Ovary (tissue), 9 donors: ENCODE data around the gene CHRNA3. TPM values are rescaled to one million over a fixed set of nuclear protein-coding genes. Genes with fewer than 3 reads are reported as not detected.
"Not testable (repeated sequence)": the region's sequence is repeated elsewhere in the genome, so short reads cannot be mapped to it uniquely, and the experiment has no call there.

Source experiments
- DNase-seq, 5 donors: peaks; one replicate each; pipeline ENCODE4 v3.0.0-alpha.2; 2019 to 2020
- H3K27ac ChIP-seq, 2 donors: fragments of 200-600 bp; one replicate each; pipeline versions ENCODE4 v1.5.1 to v1.8.0; 2019 to 2022
- H3K27me3 ChIP-seq: fragments of 200-600 bp; one replicate; pipeline ENCODE4 v1.8.0; 2022
- H3K36me3 ChIP-seq: fragments of 200-600 bp; sonication (generic); one replicate; pipeline ENCODE4 v1.5.1; 2019
- H3K4me1 ChIP-seq: one replicate; pipeline ENCODE4 v1.8.1; 2013; ENCODE audit warnings: mild to moderate bottlenecking, moderate library complexity; ENCODE audit not compliant: insufficient read depth
- H3K4me3 ChIP-seq: fragments of 200-600 bp; sonication (generic); one replicate; pipeline ENCODE4 v1.5.1; 2017
- H3K9me3 ChIP-seq, 2 donors: fragments of 200-600 bp in 1 of 2; sonication (generic) in 1 of 2; one replicate each; pipeline versions ENCODE4 v1.5.1 to v1.8.1; 2013 to 2019; ENCODE audit warnings: mild to moderate bottlenecking in 1 of 2, moderate library complexity in 1 of 2
- CTCF ChIP-seq, 3 donors: fragments of 450-650 bp in 2 of 3; fragments of 200-600 bp in 1 of 3; IDR thresholded peaks; one replicate each; pipeline versions ENCODE4 v1.5.1 to v1.8.0; 2016 to 2022; ENCODE audit warnings: antibody characterized with exemption in 3 of 3, mild to moderate bottlenecking in 1 of 3
- EP300 ChIP-seq: sonication (generic); formaldehyde crosslinking; IDR thresholded peaks from one replicate; pipeline ENCODE4 v1.6.1; 2017; ENCODE audit warnings: antibody characterized with exemption
- POLR2A ChIP-seq: fragments of 450-650 bp; IDR thresholded peaks from one replicate; pipeline ENCODE4 v1.6.1; 2017; ENCODE audit warnings: antibody characterized with exemption, mild to moderate bottlenecking, moderate library complexity
- WGBS, 3 donors: extraction: QIAGEN DNeasy Blood & Tissue Kit in 1 of 3; methylation state at CpG; one replicate each; pipeline versions ENCODE4 v1.1.5 to v1.1.7; 2013 to 2017; 5-methylcytosine and 5-hydroxymethylcytosine counted together
- intact Hi-C, 4 donors: fragments of 100-400 bp; cut with DNase I; formaldehyde crosslinking; loops; one replicate each; pipeline versions ENCODE4 v1.11.0 to v1.15.1; 2022 to 2023
- polyA plus RNA-seq, 2 donors: library from polyadenylated mRNA; stranded (reverse); fragments of 200-250 nt in 1 of 2; fragments of 350-450 nt in 1 of 2; fragmentation: Illumina TruSeq in 1 of 2; extraction: RNeasy Lipid Tissue Mini Kit (QIAGEN cat#74804) in 1 of 2; gene quantifications; one replicate each; pipeline ENCODE4 v1.2.3, GENCODE V29; 2013 to 2014
- total RNA-seq, 7 donors: library from RNA; depleted of rRNA in 2 of 7; stranded (reverse); fragments of >200 nt in 2 of 7; fragmentation: NEBNext Ultra II Directional in 3 of 7; extraction: Animal tissue kit (Norgen Biotek cat#: 25700) in 3 of 7; gene quantifications; one replicate each; pipeline versions ENCODE4 v1.1.0 to v1.2.4, GENCODE V29; 2016 to 2023
- donor health status: DM: no; HTN: no; CAD: no; lungs with moderate emphysema.
- donor health status: DM: no; HTN: no; CAD: no.
- donor health status: Bipolar disorder and iron deficiency.
- donor health status: DM: yes; HTN: yes; CAD: no.
- donor health status: DM: no; HTN: no; CAD: no.
- donor health status: DM: yes; HTN: yes; CAD: no.

The CHRNA3 gene
- total and polyA plus RNA-seq, 9 donors, result 0.22 to 0.27 TPM; not detected in 7

- no peaks in the 10 kb centered on the region for H3K9me3 ChIP-seq
- no peaks in the 10 kb centered on the region for H3K36me3 ChIP-seq
- H3K27ac ChIP-seq, result no peak overlapping the region
- H3K27me3 ChIP-seq, result no peaks in the 10 kb centered on the region
- no peak for TF ChIP-seq CTCF (IDR thresholded peaks at IDR 0.05)
- no peak for TF ChIP-seq POLR2A
- TF ChIP-seq EP300, result no peak
- intact Hi-C loops, result no loop called here
- no peak overlapping the region for H3K4me3 ChIP-seq
- no peaks in the 10 kb centered on the region for H3K4me1 ChIP-seq
- 3 to 7% (median 7%) methylated on average over 3 of the region's 3 CpGs for WGBS, 3 donors
- no peak for DNase-seq
Measured at GRCh38 chr15:78614021-78614420, 6.8 kb downstream of the CHRNA3 start.

- intact Hi-C loops, DNase-seq, H3K9me3 ChIP-seq, H3K4me1 ChIP-seq, H3K27ac ChIP-seq, H3K4me3 ChIP-seq, H3K36me3 ChIP-seq, H3K27me3 ChIP-seq: not testable (repeated sequence)
- WGBS, 3 donors, result 91 to 98% (median 97%) methylated on average over 2 to 3 of the region's 3 CpGs
Measured at GRCh38 chr15:78609551-78609950, 11.2 kb downstream of the CHRNA3 start.

- WGBS, 3 donors, result 79 to 91% (median 82%) methylated on average over 4 of the region's 4 CpGs
Measured at GRCh38 chr15:78605680-78606079, 15.1 kb downstream of the CHRNA3 start.

GRCh38 chr15:78605201-78605600 lies 15.6 kb downstream of the CHRNA3 start:
- no peak for DNase-seq
- Histone ChIP-seq H3K4me1 (no peaks in the 10 kb centered on the region), H3K9me3 (peaks cover 0 to 3% of the 10 kb centered on the region in 2 donors), H3K36me3 (no peaks in the 10 kb centered on the region), H3K27me3 (no peaks in the 10 kb centered on the region), H3K4me3 (no peak overlapping the region), H3K27ac (no peak overlapping the region)
- WGBS, 3 donors, result 88 to 91% (median 91%) methylated on average over 5 of the region's 5 CpGs
- TF ChIP-seq POLR2A, result no peak
- no peak for TF ChIP-seq CTCF (IDR thresholded peaks at IDR 0.05)
- TF ChIP-seq EP300, result no peak
- intact Hi-C loops, result no loop called here

More at GRCh38 chr15:78605680-78606079, 15.1 kb downstream of the CHRNA3 start:
- DNase-seq, result no peak
- Histone ChIP-seq H3K9me3 (peaks cover 0 to 3% of the 10 kb centered on the region in 2 donors), H3K27ac (no peak overlapping the region), H3K4me1 (no peaks in the 10 kb centered on the region), H3K27me3 (no peaks in the 10 kb centered on the region), H3K4me3 (no peak overlapping the region), H3K36me3 (no peaks in the 10 kb centered on the region)
- TF ChIP-seq CTCF (IDR thresholded peaks at IDR 0.05), result no peak
- no peak for TF ChIP-seq EP300
- no peak for TF ChIP-seq POLR2A
- intact Hi-C loops, result no loop called here

DNA sequence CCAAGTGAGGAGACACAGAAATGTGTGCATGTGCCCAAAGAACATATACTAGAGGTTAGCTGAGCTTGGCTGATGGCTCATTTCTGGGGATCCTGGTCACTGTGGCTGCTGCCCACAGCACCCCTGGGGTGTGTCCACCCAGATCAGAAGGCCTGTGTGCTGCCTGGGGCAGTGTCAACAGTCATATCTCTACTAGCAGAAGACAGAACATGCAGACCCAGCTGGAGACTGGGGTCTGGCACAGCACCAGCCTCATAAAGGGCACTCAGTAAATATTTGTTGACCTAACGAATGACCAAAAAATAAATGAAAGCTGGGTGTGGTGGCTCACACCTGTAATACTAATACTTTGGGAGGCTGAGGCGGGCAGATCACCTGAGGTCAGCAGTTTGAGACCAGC lies 16.4 kb downstream of the CHRNA3 start:
- H3K4me1 ChIP-seq, result no peaks in the 10 kb centered on the region
- 77 to 91% (median 89%) methylated on average over 2 of the region's 2 CpGs for WGBS, 3 donors
- H3K4me3 ChIP-seq, result no peak overlapping the region
- H3K36me3 ChIP-seq, result no peaks in the 10 kb centered on the region
- H3K27ac ChIP-seq, result no peak overlapping the region
- DNase-seq, result no peak
- intact Hi-C loops, result no loop called here
- H3K27me3 ChIP-seq, result no peaks in the 10 kb centered on the region
- peaks cover 0 to 3% of the 10 kb centered on the region in 2 donors for H3K9me3 ChIP-seq
- no peak for TF ChIP-seq CTCF (IDR thresholded peaks at IDR 0.05)
- TF ChIP-seq EP300, result no peak
- TF ChIP-seq POLR2A, result no peak
